GM12892 (cell line): Measurements from ENCODE around the gene PPP1CC.
"Not testable (repeated sequence)": the region's sequence is repeated elsewhere in the genome, so short reads cannot be mapped to it uniquely, and the experiment has no call there.

Experiments used
- DNase-seq: peaks from one replicate; pipeline ENCODE4 v3.0.0; 2011; ENCODE audit not compliant: insufficient read length
- FAIRE-seq: peaks from 2 replicates; lab custom pipeline; 2011; peaks lifted over from hg19 to GRCh38; lab: Jason Lieb, UNC
- POLR2A ChIP-seq: IDR thresholded peaks from 2 replicates; pipeline ENCODE4 v1.6.1; 2011; ENCODE audit warnings: low read depth, low read length, control low read depth
- POLR2AphosphoS5 ChIP-seq: IDR thresholded peaks from 2 replicates; pipeline ENCODE4 v1.6.1; 2011; ENCODE audit warnings: low read depth, low read length, control low read depth
- TAF1 ChIP-seq: IDR thresholded peaks from 2 replicates; pipeline ENCODE4 v1.6.1; 2011; ENCODE audit warnings: low read depth, mild to moderate bottlenecking, control low read depth, low read length, borderline replicate concordance

The PPP1CC gene

DNA sequence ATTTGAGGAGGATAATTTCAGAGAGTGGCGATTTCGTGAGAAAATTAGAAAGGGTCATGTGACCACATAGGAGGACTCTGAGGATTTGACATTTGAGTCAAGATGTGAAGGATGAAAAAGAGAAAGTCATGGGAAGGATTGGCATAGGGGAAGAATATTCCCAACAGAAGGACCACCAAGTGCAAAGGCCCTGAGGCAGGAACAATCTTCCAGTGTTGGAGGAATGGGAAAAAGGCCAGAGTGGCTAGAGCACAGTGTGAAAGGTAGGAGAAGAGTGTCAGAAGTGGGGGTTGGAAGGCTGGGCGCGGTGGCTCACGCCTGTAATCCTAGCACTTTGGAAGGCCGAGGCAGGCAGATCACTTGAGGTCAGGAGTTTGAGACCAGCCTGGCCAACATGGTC, 3.9 kb upstream of the PPP1CC start:
- TF ChIP-seq POLR2AphosphoS5 (no peak), POLR2A (no peak), TAF1 (no peak)
- no peak for FAIRE-seq
- DNase-seq, result no peak

DNA sequence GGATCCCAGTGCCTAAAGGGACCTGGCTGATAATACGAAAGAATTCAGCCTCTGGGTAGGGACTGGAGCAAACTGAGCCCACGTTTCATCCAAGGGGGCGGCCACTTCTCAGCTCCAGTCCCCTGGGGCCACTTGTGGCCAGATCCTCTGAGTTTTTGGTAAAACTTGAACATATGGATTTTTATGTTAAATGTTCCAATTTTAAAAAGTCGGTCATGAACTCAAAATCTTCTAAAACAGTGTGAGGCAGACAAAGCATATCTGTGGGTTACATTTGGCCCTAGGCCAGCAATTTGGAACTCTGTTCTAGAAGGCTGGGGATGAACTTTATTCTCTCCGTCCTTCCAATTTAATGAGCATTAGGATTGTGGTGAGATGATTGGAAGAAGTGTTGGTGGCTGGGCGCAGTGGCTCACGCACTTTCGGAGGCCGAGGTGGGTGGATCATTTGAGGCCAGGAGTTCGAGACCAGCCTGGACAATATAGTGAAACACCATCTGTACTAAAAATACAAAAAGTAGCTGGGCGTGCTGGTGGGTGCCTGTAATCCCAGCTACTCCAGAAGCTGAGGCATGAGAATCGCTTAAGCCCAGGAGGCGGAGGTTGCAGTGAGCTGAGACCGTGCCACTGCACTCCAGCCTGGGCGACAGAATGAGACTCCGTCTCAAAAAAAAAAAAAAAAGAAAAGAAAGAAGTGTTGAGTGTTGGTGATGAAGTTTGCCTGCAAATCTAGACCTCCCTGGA, 3.0 kb upstream of the PPP1CC start:
- no peak for TF ChIP-seq TAF1
- no peak for TF ChIP-seq POLR2AphosphoS5
- no peak for TF ChIP-seq POLR2A
- DNase-seq (no peak), FAIRE-seq (no peak)

DNA sequence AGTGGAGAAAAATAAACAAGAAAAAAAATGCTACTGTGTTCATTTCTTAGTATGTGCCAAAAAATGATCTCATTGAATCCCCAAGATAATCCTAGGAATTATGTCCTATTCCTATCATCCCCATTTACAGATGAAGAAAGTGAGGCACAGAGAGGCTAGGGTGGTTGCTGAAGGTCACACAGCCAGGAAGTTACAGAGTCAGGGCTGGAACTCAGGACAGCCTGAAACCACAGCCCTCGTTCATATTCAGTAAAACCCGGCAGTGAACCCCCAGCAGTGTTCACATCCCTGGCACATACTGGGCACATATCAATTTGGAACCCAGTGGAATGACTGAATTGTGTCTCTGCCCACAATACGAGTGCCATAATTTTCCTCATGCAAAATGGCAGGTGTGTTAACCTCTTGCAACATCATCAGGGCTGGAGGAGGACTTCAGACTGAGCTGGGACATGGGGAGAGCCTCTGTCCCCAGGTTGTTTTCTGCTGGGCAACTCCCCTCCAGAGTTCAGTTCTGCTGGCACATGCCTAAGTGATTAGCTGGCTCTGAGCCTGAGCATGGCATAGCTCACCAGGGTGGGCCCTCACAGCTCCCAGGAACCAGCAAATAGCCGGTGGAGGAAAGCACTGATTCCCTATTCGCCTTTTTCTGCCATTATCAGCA, 2.0 kb upstream of the PPP1CC start:
- TF ChIP-seq POLR2A (no peak), TAF1 (no peak), POLR2AphosphoS5 (no peak)
- no peak for DNase-seq

DNA sequence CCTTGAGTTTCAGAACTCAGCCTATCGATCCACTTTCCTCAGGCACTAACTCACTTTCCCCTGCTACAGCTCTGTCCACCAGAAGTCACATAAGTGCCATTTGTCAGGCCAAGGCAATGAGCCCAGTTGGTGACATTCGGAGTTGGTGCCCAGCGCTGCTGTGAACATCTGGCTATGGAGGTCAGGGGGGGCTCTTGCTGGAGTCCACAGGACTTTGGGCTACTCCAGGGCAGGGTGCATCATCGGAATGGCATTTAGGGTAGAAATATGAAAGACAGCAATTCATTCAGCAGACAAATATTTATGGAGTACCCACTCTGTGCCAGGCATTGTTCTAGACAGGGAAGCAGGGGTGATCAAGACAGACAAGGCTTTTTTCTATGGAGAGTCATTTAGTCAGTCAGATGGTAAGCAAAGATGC, 1.5 kb upstream of the PPP1CC start:
- no peak for DNase-seq
- TF ChIP-seq TAF1, result no peak
- no peak for TF ChIP-seq POLR2AphosphoS5
- TF ChIP-seq POLR2A, result no peak
- FAIRE-seq, result no peak

More for the DNA sequence above, 2.0 kb upstream of the PPP1CC start:
- no peak for FAIRE-seq

DNA sequence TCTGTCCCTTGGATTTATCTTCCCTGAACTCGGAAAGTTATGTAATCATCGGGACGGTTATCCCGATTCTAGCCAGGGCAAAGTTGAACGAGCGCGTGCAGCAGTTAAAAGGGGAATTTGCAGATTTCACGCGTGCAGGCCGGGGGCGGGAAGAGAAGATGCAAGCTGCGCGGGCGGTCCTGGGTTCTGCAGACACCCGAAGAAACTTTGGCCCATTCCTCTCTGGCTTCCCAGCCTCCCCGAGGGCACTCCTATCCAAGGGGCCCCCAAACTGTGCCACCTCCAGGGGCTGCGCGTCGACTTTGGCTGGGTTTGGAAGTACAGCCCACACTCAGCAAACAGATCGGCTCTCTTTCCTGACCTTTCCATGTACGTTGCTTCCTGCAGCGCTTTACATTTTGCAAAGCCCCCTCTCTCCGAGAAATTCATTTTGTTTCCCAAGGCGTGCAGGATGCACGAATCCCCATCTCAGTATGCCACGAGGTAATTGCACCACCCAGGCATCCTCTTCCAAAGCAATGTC, 941 bp upstream of the PPP1CC start:
- TF ChIP-seq TAF1 (no peak), POLR2AphosphoS5 (no peak), POLR2A (no peak)
- FAIRE-seq, result no peak
- no peak for DNase-seq

DNA sequence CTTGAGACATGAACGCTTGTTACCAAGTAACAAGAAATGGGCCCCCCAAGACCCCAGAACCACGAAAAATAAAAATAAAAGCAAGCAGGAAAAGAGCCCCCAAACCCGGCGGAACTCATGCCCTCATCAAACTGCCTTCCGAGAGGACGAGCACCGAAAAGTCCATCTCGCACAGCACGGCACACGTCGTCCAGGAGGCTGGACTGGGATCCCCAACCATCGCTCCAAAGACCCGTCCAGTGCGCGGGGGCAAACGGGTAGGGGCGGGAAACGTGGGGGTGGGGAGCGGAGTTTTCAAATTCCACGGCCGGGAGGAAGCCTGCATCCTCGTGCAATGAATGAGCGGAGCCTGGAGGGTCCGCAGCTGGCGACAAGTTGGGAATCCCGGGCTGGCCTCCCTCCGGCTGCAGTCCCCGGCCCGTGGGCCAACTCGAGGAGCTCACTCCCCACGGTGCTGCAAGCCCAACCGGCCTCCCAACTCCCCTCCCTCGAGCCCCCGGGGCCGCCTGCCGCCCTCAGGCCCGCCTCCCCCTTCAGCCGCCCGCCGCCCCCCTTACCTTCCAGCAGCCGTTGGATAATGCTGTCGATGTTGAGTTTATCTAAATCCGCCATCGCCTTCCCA, 484 bp downstream of the PPP1CC start:
- FAIRE-seq, result no peak
- no peak for TF ChIP-seq POLR2A
- no peak for TF ChIP-seq TAF1
- no peak; the same call in 1 of the 2 replicates for TF ChIP-seq POLR2AphosphoS5
- no peak for DNase-seq

DNA sequence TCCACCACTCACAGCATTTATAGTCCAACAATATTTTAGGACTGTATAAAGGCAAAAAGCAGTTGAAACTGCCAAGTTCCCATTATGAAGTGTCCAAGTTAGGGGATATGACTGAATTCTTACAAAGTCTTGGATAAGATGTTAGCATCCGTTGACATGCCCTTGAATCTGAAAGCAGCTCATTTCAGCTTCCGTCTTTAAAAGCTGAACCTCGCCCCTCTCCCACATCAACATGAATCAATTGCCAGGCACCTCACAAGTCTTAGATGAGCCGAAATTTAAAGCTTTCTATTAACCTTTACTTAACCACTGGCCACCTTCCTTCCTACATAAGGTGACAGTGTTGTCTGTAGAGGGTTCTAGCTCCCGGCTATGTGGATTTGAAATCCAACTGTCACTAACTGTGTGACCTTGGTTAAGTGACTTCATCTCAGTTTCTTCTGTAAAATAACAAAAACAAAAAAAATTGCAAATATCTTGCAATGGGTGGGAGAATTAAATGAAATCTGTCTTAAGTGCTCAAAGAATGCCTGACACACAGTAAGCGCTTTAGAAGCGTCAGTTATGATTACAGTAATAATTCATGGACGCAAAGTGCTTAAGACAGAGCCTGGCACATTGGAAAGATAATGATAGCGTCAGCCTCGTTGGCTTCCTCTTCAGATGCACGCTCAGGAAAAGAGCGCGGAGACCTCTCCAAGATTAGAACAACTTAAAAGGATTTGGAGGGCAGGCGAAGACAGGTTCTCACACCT, 1.2 kb downstream of the PPP1CC start:
- DNase-seq (no peak), FAIRE-seq (no peak)
- TF ChIP-seq TAF1 (no peak), POLR2A (no peak), POLR2AphosphoS5 (no peak)

DNA sequence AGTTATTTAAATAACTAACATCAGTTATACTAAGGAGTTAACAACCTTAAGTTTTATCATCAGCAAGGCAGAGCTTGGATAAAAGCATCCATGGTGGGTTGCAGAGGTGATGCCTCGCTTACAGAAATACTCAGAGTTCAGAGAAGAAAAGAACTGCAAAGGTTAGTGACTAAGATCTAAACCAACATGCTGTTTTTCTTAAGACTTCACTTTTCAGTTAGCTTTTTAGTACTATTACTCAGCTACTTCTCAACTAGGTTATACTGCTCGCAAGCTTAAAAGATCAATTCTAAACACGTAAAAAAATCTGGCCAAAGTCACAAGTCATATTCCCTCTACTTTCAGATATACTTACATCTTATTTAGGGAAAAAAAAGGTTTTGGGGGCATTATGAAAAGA, 2.8 kb downstream of the PPP1CC start:
- no peak for TF ChIP-seq POLR2A
- TF ChIP-seq TAF1, result no peak
- no peak for TF ChIP-seq POLR2AphosphoS5
- FAIRE-seq (no peak), DNase-seq (no peak)

DNA sequence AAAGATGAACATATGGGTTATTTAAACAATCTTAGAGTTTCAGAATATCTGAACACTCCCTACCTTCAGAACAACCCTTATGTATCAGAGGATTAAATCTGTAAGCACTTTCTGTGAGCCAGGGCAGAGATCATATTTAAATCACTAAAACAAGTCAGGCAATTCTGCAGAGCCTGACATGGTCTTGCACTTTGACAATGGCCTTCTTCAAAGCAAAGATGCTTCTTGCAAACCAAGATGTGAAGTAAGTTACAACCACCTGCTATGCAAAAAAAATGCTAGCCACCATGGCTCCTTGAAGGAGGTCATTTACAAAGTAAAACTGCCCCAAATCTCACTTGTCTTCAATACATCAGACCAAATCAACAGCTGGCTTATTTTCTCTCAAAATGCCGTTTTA, 3.2 kb downstream of the PPP1CC start:
- peak; percentile 64 for FAIRE-seq
- no peak for TF ChIP-seq POLR2AphosphoS5
- no peak for TF ChIP-seq TAF1
- TF ChIP-seq POLR2A, result no peak
- DNase-seq, result no peak

DNA sequence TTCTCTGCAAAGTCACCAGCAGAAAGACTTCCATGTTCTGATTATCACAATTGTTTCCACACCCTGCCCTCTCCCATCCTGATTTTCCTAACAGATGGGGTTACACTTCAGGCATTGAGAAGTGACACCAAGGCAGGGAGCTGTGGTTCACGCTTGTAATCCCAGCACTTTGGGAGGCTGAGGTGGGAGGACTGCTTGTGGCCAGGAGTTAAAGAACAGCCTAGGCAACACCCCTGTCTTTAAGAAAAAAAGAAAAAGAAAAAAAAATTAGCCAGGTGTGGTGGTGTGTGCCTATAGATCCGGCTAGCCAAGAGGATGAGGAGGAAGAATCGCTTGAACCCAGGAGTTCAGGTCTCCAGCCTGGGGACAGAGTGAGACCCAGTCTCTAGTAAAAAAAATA, 5.2 kb downstream of the PPP1CC start:
- FAIRE-seq (no peak), DNase-seq (no peak)
- TF ChIP-seq TAF1 (no peak), POLR2AphosphoS5 (no peak), POLR2A (no peak)

DNA sequence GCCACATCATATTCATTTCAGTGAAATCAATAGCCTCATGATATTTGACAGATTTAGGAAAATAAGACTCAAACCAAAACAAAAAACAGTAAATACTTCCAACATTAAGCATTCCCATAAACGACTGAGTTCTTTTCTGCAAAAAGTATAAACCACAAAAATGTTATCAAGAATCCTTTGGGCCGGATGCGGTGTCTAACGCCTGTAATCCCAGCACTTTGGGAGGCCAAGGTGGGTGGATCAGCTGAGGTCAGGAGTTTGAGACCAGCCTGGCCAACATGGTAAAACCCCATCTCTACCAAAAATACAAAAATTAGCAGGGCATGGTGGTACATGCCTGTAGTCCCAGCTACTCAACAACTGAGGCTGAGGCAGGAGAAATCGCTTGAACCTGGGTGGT, 5.7 kb downstream of the PPP1CC start:
- DNase-seq, FAIRE-seq: not testable (repeated sequence)
